Measurements from ENCODE around the gene TFE3.
"Not testable (repeated sequence)": the region's sequence is repeated elsewhere in the genome, so short reads cannot be mapped to it uniquely, and the experiment has no call there.

Gene TFE3

DNA sequence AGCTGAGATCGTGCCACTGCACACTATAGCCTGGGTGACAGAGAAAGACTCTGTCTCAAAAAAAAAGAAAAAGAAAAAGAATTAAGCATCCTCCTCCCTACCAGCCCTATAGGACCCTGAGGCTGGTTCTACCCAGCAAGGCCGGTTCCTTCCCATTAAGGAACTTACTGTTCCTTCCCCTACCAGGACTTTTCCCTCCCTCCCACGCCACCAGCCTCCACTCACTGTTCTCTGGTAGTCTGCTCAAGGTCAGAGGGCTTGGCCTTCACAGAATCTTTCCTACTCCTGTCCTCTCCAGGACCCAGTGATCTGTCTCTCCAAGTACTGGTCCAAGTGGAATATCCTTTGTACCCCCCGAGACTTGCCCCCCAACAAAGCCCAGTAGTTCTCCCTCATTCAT is 42.5 kb downstream of the TFE3 start:
- DNase-seq = no peak

DNA sequence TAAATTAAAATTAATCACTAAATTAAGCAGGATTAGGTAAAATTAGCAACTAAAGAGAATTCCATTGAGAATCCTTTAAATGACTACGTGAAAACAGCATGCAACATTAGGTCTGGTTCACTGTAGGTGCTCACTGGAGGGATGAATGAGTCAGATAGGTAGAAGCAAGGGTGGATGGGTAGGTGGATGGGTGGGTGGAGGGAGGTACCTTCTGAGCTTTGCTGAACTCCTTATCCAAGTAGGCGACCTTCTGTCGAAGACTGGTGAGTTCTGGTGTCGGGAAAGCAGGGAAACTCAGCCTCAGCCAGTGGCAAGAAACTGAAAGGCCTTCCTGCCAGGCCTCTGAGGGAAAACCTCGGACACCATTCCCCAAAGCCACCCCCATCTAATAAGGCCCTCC is 44.1 kb downstream of the TFE3 start:
- DNase-seq = no peak

DNA sequence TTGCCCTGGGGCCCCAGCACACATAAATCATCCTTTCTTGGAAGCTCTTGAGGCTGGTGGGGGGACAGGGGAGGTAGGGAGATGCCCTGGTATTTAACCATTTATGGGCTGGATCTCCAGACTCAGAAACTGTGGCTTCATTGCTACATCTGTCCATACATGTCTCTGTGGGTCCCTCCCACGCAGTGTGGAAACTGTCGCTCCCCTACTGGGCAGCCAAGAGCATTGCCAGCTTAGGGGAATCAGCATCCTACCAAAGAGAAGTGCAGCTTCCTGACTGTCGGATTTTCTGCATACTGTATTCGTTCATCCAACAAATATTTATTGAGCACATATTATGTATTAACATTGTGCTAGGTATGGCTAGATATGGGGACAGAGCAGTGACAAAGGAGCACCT is 44.8 kb downstream of the TFE3 start:
- no peak for DNase-seq

DNA sequence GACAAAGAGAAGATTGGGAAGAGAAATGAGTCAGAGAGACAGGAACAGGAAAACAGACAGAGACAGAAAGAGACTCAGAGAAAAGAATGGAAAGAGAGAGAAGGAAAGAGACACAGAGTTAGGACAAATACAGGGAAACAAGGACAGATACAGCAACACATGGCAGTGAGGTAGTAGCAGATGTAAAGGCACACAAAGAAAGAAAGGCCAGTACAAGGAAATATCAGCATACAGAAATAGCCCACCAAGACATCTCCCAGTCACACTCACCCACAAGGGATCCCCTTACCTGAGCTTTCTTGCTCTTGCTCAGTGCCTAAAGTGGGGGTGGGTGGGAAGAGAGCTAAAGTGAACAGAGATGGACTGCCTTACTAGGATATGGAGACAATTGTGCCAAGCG is 45.3 kb downstream of the TFE3 start:
- DNase-seq = no peak

DNA sequence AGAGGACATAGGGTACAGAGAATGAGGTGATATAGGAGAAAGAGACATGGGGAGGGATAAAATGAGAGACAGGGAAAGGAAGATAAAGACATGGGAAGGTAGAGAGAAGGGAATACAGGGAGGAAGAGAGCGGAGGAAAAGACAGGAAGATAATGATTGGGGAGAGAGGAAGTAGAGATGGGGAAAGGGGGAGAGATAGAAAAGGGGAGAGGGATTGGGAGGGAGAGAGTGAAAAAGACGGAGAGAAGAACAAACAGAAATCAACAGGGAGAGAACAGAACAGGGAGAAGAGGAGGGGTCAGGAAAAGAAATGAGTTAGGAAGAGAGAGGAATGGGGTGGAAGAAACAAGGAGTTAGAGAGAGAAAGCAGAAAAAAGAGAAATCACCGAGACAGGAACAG is 45.7 kb downstream of the TFE3 start:
- DNase-seq = no peak

DNA sequence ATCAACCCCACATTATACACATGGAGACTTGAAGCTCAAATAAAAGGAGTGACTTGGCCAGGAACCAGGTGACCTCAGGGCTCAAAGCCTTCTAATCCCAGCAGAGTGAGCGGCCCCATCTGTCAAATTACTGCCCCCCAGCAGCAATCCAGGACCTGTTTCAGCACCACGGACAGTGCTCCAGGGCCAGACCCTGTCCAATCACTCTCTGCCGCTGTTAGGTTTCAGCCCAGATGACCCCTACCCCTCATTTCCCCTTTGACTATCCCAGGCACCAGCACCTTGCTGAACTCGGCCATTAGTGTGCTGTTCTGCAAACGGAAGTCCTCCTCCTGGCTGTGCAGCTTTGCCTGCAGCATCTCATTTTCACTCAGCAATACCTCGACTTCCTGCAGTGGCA is 46.2 kb downstream of the TFE3 start:
- DNase-seq = no peak

DNA sequence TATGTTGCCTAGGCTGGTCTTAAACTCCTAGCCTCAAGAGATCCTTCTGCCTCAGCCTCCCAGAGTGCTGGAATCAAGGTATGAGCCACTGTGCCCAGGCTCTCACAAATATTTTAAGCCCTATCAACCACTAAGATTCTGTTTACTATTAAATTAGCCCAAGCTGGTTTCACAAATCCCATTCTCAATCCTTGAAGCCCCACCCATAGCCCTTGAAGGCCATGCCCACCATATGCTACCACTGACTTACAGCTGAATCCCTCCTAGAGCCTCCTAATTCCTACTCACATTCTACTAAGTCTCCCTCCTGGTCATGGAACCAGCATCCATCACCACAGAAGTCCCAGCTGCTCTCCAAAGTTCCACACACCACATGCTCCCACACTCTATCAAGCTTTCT is 50.8 kb downstream of the TFE3 start:
- no peak for DNase-seq

DNA sequence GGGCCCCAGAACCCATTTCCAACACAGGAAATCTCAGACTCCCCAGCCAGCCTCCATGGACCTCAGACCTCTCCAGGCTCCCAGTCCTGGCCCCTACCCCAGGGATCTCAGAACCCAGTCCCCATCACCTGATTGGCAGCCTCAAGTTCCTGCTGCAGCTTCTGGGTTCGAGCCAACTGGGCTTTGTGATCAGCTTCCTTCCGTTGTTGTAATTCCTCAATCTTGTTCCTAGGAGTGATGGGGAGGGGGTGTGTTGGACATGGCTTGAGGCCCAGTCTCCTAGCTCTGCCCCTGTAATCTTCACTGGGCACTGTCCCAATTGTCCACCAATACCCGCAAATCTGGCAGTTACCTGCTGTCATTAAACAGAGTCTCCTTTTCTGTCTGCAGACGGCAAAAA is 53.7 kb downstream of the TFE3 start:
- DNase-seq = no peak

DNA sequence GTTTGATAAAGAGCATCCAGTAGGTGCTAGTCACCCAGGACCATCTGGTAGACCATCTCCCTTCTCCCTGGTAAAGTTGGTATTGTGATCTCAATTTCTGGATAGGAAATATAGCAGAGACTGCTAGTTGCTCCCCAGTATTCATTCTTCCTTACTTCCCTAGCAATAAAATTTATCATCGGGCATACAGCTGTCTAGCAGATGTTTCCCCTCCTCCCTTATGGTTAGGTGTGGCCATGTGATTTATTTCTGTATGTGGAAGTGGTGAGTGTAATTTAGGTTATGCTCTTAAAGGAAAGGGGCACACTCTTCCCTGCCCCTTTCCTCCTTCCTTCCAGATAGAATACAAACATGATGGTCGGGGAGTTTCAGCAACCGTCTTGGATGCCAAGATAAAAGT is 59.3 kb downstream of the TFE3 start:
- DNase-seq = no peak

DNA sequence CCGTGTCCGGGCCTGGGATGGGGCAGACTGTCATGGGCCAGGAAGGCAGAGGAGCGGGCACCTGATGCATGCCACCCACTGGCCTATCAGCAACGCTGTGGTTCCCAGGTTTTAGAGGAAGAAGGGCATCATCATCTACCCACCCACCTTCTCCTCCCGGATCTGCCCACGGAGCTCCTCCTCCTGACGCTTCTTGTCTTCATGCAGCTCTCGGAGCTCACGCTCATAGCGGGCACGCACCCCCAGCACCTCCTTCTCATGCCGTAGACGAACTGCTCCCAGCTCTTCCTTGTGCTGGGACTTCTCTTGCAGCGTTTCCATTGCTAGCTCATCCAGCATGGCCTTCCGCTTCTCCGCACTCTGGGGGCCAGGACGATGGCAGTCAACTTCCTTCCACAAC is 60.1 kb downstream of the TFE3 start:
- DNase-seq = no peak

DNA sequence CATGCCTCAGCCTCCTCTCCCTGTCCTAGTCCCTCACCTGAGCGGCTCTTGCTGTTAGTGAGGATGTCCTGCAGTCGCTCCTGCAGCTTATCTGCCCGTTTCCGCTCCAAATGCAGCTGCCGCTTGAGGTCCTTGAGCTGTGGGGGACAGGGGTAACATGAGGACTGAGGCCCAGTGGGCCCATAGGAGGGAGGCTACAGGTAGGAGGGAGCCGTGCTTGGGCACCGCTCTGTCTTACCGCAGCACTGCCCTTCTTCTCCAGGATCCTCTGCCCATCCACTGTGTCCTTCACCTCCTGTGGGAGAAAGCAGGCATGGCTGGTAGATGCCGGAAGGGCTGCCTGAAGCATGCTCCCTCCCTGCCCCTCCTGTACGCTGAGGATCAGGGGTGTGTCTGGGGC is 62.0 kb downstream of the TFE3 start:
- DNase-seq = no peak

DNA sequence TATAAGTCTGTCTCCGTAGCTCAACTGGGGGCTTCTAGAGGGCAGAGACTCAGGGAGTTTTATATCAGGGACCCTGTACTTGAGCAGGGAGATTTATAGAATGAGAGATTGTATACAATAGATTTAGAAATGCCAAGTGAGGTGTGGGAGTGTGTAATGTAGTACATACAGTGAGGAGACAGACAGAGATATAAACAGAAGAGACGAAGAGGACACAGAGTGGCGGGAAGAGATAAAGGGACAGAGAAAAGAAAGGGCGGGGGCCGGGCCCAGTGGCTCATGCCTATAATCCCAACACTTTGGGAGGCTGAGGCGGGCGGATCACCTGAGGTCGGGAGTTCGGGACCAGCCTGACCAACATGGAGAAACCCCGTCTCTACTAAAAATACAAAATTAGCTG is 62.8 kb downstream of the TFE3 start:
- not testable (repeated sequence) for DNase-seq
